WTC11 (cell line): Measurements from ENCODE around the gene CSF1. TPM values are rescaled to one million over a fixed set of nuclear protein-coding genes. Genes with fewer than 3 reads are reported as not detected.
A peak's percentile ranks its signal among the peaks of the same experiment; 100 is the strongest.

Source experiments
- ATAC-seq: fragments of 200-7000 bp; cut with Tn5 transposase; 2 replicates; pipeline ENCODE4 v1.10.0; 2021; ENCODE audit warnings: mild to moderate bottlenecking, moderate library complexity
- CTCF ChIA-PET: fragments of 300-600 bp; sonication (Branson Sonifier 250); formaldehyde crosslinking; loops from one replicate; lab custom pipeline; 2021; ENCODE audit warnings: antibody characterized with exemption; lab: Charles Lee
- POLR2A ChIA-PET: fragments of 350-600 bp; sonication (Branson Sonifier 250); formaldehyde crosslinking; loops from one replicate; lab custom pipeline; 2021; ENCODE audit warnings: antibody characterized with exemption; lab: Charles Lee
- DNase-seq: peaks from one replicate; pipeline ENCODE4 v3.0.0; 2021; ENCODE audit warnings: low spot score
- H3K27ac Mint-ChIP-seq: 2 replicates; pipeline ENCODE4 v1.8.0; 2021; ENCODE audit warnings: mixed read lengths
- H3K27me3 Mint-ChIP-seq: 2 replicates; pipeline ENCODE4 v1.8.0; 2021; ENCODE audit warnings: low read depth, mild to moderate bottlenecking, moderate library complexity, mixed read lengths
- H3K36me3 Mint-ChIP-seq: 2 replicates; pipeline ENCODE4 v1.8.0; 2021; ENCODE audit warnings: mixed read lengths
- H3K4me1 Mint-ChIP-seq: 2 replicates; pipeline ENCODE4 v1.8.0; 2022; ENCODE audit warnings: mixed read lengths
- H3K4me3 Mint-ChIP-seq: 2 replicates; pipeline ENCODE4 v1.8.0; 2021; ENCODE audit warnings: mild to moderate bottlenecking, moderate library complexity, mixed read lengths
- H3K9me3 Mint-ChIP-seq: 2 replicates; pipeline ENCODE4 v1.8.0; 2021; ENCODE audit warnings: mixed read lengths
- CREM ChIP-seq: sonication (generic); formaldehyde crosslinking; IDR thresholded peaks from 2 replicates; pipeline ENCODE4 v1.8.1; 2022; ENCODE audit warnings: mild to moderate bottlenecking, missing genetic modification reagents, moderate library complexity
- FOXK1 ChIP-seq: sonication (generic); formaldehyde crosslinking; IDR thresholded peaks from 2 replicates; pipeline ENCODE4 v1.8.0; 2022; ENCODE audit warnings: mild to moderate bottlenecking, moderate library complexity, missing genetic modification reagents
- JAZF1 ChIP-seq: fragments of 250-450 bp; sonication (Bioruptor Pico); IDR thresholded peaks from 2 replicates; pipeline ENCODE4 v1.9.0; 2021; ENCODE audit warnings: moderate library complexity, mild to moderate bottlenecking, inconsistent platforms
- KAT7 ChIP-seq: sonication (generic); formaldehyde crosslinking; IDR thresholded peaks from 2 replicates; pipeline ENCODE4 v1.8.1; 2023; ENCODE audit warnings: missing genetic modification reagents, mild to moderate bottlenecking, borderline replicate concordance
- NFE2L1 ChIP-seq: sonication (generic); formaldehyde crosslinking; IDR thresholded peaks from 2 replicates; pipeline ENCODE4 v1.8.1; 2023; ENCODE audit warnings: missing genetic modification reagents
- NFYB ChIP-seq: sonication (generic); formaldehyde crosslinking; conservative IDR thresholded peaks from 2 replicates; pipeline ENCODE4 v1.8.0; 2022; ENCODE audit warnings: low read depth, missing genetic modification reagents
- PRRX2 ChIP-seq: fragments of 250-450 bp; sonication (Bioruptor Pico); IDR thresholded peaks from 2 replicates; pipeline ENCODE4 v1.8.0; 2021; ENCODE audit warnings: mild to moderate bottlenecking
- TEAD1 ChIP-seq: sonication (generic); formaldehyde crosslinking; IDR thresholded peaks from 2 replicates; pipeline ENCODE4 v1.8.0; 2022; ENCODE audit warnings: mild to moderate bottlenecking, missing genetic modification reagents
- ZNF138 ChIP-seq: sonication (generic); formaldehyde crosslinking; conservative IDR thresholded peaks from 2 replicates; pipeline ENCODE4 v1.8.1; 2022; ENCODE audit warnings: mild to moderate bottlenecking, moderate library complexity, missing genetic modification reagents
- total RNA-seq: library from RNA; stranded (reverse); gene quantifications from 3 replicates; pipeline ENCODE4 v1.2.3, GENCODE V29; 2021
- TF ChIP-seq, protein P1 (sequence below): sonication (generic); formaldehyde crosslinking; IDR thresholded peaks from 2 replicates; pipeline ENCODE4 v1.8.0; 2022; ENCODE audit warnings: mild to moderate bottlenecking, missing genetic modification reagents
- TF ChIP-seq, protein P2 (sequence below): sonication (generic); formaldehyde crosslinking; IDR thresholded peaks from 2 replicates; pipeline ENCODE4 v1.8.0; 2022; ENCODE audit warnings: missing genetic modification reagents
- TF ChIP-seq, protein P3 (sequence below): sonication (generic); formaldehyde crosslinking; conservative IDR thresholded peaks from 2 replicates; pipeline ENCODE4 v1.8.1; 2022; ENCODE audit warnings: mild to moderate bottlenecking, missing genetic modification reagents
- TF ChIP-seq, protein P4 (sequence below): sonication (generic); formaldehyde crosslinking; IDR thresholded peaks from 2 replicates; pipeline ENCODE4 v1.8.1; 2023; ENCODE audit warnings: mild to moderate bottlenecking, missing genetic modification reagents, borderline replicate concordance
- TF ChIP-seq, protein P5 (sequence below): sonication (generic); formaldehyde crosslinking; IDR thresholded peaks from 2 replicates; pipeline ENCODE4 v1.8.1; 2023; ENCODE audit warnings: mild to moderate bottlenecking, missing genetic modification reagents
- TF ChIP-seq, protein P6 (sequence below): sonication (generic); formaldehyde crosslinking; IDR thresholded peaks from 2 replicates; pipeline ENCODE4 v1.8.1; 2022; ENCODE audit warnings: low read depth, mild to moderate bottlenecking, moderate library complexity, missing genetic modification reagents, borderline replicate concordance
- TF ChIP-seq, protein P7 (sequence below): fragments of 250-450 bp; sonication (Bioruptor Pico); IDR thresholded peaks from 2 replicates; pipeline ENCODE4 v1.9.0; 2021; ENCODE audit warnings: moderate library complexity, mild to moderate bottlenecking, inconsistent platforms, borderline replicate concordance
- TF ChIP-seq, protein P8 (sequence below): fragments of 250-450 bp; sonication (Bioruptor Pico); IDR thresholded peaks from 2 replicates; pipeline ENCODE4 v1.8.0; 2021; ENCODE audit warnings: mild to moderate bottlenecking

CSF1 gene
- total RNA-seq, 1 experiment from 2014 or later = 3.0 TPM

DNA sequence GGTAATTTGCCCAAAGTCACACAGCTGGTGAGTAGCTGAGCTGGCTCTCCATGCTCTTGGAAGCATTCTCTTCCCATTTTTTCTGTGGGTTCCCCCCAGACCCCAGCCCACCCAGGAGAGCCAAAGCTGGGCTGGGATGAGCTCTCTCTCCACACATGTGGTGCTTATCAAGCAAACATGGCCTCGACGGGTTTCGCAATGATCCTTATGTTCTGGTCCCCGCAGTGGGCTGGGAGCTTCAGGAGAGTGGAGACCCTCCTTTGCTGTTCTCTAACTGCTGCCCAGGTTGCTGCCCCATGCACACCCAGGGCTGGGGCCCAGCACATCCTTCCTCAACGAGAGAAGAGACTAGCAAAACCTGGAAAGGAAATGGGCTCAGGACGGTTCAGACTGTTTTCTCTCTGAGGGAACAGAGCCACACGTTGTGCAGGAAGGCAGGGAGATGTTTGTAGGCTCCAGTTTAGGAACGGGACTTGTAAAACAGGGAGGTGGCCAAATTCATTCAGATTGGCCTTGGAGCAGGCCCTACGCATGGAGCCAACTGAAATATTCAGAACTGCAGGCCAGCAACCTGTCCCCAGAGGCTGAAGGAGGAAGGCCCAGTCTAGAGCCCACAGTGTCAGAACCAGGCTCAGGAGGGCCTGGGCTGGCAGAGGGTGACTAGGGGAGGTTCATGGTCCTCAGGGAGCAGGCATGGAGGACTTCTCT lies 27.2 kb upstream of the CSF1 start:
- CTCF ChIA-PET = no interaction called here
- no peaks in the 10 kb centered on the region for H3K27me3 Mint-ChIP-seq
- no peak overlapping the region for H3K27ac Mint-ChIP-seq
- no peaks in the 10 kb centered on the region for H3K9me3 Mint-ChIP-seq
- POLR2A ChIA-PET = no interaction called here
- H3K36me3 Mint-ChIP-seq = no peaks in the 10 kb centered on the region
- ATAC-seq (no peak), DNase-seq (no peak)
- H3K4me3 Mint-ChIP-seq = no peak overlapping the region
- TF ChIP-seq, protein P1, sequence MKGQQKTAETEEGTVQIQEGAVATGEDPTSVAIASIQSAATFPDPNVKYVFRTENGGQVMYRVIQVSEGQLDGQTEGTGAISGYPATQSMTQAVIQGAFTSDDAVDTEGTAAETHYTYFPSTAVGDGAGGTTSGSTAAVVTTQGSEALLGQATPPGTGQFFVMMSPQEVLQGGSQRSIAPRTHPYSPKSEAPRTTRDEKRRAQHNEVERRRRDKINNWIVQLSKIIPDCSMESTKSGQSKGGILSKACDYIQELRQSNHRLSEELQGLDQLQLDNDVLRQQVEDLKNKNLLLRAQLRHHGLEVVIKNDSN (CRISPR knock-in tag) = no peak
- TF ChIP-seq, protein P2, sequence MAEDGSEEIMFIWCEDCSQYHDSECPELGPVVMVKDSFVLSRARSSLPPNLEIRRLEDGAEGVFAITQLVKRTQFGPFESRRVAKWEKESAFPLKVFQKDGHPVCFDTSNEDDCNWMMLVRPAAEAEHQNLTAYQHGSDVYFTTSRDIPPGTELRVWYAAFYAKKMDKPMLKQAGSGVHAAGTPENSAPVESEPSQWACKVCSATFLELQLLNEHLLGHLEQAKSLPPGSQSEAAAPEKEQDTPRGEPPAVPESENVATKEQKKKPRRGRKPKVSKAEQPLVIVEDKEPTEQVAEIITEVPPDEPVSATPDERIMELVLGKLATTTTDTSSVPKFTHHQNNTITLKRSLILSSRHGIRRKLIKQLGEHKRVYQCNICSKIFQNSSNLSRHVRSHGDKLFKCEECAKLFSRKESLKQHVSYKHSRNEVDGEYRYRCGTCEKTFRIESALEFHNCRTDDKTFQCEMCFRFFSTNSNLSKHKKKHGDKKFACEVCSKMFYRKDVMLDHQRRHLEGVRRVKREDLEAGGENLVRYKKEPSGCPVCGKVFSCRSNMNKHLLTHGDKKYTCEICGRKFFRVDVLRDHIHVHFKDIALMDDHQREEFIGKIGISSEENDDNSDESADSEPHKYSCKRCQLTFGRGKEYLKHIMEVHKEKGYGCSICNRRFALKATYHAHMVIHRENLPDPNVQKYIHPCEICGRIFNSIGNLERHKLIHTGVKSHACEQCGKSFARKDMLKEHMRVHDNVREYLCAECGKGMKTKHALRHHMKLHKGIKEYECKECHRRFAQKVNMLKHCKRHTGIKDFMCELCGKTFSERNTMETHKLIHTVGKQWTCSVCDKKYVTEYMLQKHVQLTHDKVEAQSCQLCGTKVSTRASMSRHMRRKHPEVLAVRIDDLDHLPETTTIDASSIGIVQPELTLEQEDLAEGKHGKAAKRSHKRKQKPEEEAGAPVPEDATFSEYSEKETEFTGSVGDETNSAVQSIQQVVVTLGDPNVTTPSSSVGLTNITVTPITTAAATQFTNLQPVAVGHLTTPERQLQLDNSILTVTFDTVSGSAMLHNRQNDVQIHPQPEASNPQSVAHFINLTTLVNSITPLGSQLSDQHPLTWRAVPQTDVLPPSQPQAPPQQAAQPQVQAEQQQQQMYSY (CRISPR knock-in tag) = peak; percentile 64; the same call in 1 of the 2 replicates
- H3K4me1 Mint-ChIP-seq = peaks cover 29% of the 10 kb centered on the region

DNA sequence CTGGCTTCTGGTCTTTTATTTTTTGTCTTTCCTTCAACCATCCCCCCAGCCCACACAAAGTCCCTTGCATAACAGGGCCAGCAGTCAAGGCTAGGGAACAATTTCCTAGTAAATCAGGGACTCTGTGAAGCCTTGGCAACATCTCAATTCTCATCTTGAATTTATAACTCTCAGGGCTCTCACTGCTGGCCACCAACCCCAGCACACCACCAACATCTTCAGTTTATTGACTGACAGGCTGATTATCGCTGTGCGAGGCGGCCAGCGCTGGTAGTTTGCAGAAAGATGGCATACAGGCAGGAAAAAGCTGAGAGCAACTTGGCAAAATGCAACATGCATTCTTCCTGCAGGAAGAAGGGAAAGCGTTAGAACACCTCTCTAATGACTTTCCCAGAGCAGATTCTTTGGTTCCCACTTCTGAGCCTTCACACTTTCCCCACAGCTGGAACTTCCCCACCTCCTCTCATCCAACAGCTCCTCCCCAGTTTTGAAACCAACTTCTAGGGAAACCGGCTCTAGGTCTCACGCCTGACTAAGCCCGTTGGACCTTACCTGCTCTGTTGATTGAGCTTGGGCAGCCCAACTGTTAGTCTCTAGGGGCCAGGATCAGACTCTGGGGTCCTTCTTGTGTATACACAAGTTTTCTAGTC lies 26.3 kb upstream of the CSF1 start:
- Mint-ChIP-seq H3K36me3 (no peaks in the 10 kb centered on the region), H3K9me3 (no peaks in the 10 kb centered on the region), H3K27me3 (no peaks in the 10 kb centered on the region), H3K27ac (no peak overlapping the region), H3K4me3 (no peak overlapping the region)
- POLR2A ChIA-PET = no interaction called here
- CTCF ChIA-PET = interaction anchor here (0.8 kb wide), 1 partner anchor 107 kb away, joined by 3 read pairs; no protein-coding TSS in a partner anchor
- ATAC-seq (no peak), DNase-seq (no peak)
- no peak for TF ChIP-seq JAZF1 (CRISPR knock-in tag)
- TF ChIP-seq, all 79 proteins: peak for 0
- H3K4me1 Mint-ChIP-seq = peaks cover 20% of the 10 kb centered on the region

DNA sequence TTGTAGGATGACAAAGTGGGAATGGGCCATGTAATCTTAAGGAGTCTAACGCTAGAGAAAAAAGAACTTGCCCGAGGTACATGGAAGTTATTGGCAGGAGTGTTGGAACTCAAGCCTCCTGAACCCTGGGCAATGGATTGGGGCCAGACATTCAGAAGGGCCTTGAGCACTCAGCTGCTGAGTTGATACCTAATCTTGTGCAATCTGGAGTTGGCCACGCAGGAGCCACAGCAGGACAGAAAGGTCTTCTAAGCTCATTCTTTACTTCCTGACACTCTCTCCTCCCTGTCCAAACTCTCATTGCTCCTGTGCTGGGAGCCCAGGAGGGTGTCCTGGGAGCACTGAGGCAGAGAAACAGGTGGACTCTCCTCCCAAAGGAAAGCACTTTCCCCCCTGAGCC lies 25.1 kb upstream of the CSF1 start:
- no peak for ATAC-seq
- H3K4me1 Mint-ChIP-seq = peaks cover 18% of the 10 kb centered on the region
- POLR2A ChIA-PET = no interaction called here
- H3K27me3 Mint-ChIP-seq = no peaks in the 10 kb centered on the region
- no peak for DNase-seq
- H3K4me3 Mint-ChIP-seq = no peak overlapping the region
- H3K9me3 Mint-ChIP-seq = no peaks in the 10 kb centered on the region
- H3K36me3 Mint-ChIP-seq = no peaks in the 10 kb centered on the region
- CTCF ChIA-PET = no interaction called here
- no peak overlapping the region for H3K27ac Mint-ChIP-seq
- TF ChIP-seq, protein P3, sequence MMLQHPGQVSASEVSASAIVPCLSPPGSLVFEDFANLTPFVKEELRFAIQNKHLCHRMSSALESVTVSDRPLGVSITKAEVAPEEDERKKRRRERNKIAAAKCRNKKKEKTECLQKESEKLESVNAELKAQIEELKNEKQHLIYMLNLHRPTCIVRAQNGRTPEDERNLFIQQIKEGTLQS (CRISPR knock-in tag) = no peak
- TF ChIP-seq NFYB (CRISPR knock-in tag) (no peak), TEAD1 (no peak), ZNF138 (CRISPR knock-in tag) (no peak), CREM (CRISPR knock-in tag) (no peak), KAT7 (CRISPR knock-in tag) (no peak), PRRX2 (CRISPR knock-in tag) (no peak), NFE2L1 (CRISPR knock-in tag) (no peak), FOXK1 (CRISPR knock-in tag) (no peak)
- TF ChIP-seq, protein P4, sequence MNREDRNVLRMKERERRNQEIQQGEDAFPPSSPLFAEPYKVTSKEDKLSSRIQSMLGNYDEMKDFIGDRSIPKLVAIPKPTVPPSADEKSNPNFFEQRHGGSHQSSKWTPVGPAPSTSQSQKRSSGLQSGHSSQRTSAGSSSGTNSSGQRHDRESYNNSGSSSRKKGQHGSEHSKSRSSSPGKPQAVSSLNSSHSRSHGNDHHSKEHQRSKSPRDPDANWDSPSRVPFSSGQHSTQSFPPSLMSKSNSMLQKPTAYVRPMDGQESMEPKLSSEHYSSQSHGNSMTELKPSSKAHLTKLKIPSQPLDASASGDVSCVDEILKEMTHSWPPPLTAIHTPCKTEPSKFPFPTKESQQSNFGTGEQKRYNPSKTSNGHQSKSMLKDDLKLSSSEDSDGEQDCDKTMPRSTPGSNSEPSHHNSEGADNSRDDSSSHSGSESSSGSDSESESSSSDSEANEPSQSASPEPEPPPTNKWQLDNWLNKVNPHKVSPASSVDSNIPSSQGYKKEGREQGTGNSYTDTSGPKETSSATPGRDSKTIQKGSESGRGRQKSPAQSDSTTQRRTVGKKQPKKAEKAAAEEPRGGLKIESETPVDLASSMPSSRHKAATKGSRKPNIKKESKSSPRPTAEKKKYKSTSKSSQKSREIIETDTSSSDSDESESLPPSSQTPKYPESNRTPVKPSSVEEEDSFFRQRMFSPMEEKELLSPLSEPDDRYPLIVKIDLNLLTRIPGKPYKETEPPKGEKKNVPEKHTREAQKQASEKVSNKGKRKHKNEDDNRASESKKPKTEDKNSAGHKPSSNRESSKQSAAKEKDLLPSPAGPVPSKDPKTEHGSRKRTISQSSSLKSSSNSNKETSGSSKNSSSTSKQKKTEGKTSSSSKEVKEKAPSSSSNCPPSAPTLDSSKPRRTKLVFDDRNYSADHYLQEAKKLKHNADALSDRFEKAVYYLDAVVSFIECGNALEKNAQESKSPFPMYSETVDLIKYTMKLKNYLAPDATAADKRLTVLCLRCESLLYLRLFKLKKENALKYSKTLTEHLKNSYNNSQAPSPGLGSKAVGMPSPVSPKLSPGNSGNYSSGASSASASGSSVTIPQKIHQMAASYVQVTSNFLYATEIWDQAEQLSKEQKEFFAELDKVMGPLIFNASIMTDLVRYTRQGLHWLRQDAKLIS = no peak
- TF ChIP-seq, protein P5, sequence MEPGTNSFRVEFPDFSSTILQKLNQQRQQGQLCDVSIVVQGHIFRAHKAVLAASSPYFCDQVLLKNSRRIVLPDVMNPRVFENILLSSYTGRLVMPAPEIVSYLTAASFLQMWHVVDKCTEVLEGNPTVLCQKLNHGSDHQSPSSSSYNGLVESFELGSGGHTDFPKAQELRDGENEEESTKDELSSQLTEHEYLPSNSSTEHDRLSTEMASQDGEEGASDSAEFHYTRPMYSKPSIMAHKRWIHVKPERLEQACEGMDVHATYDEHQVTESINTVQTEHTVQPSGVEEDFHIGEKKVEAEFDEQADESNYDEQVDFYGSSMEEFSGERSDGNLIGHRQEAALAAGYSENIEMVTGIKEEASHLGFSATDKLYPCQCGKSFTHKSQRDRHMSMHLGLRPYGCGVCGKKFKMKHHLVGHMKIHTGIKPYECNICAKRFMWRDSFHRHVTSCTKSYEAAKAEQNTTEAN = no peak
- TF ChIP-seq, protein P6, sequence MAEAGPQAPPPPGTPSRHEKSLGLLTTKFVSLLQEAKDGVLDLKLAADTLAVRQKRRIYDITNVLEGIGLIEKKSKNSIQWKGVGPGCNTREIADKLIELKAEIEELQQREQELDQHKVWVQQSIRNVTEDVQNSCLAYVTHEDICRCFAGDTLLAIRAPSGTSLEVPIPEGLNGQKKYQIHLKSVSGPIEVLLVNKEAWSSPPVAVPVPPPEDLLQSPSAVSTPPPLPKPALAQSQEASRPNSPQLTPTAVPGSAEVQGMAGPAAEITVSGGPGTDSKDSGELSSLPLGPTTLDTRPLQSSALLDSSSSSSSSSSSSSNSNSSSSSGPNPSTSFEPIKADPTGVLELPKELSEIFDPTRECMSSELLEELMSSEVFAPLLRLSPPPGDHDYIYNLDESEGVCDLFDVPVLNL = no peak
- TF ChIP-seq, protein P7, sequence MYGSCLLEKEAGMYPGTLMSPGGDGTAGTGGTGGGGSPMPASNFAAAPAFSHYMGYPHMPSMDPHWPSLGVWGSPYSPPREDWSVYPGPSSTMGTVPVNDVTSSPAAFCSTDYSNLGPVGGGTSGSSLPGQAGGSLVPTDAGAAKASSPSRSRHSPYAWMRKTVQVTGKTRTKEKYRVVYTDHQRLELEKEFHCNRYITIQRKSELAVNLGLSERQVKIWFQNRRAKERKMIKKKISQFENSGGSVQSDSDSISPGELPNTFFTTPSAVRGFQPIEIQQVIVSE (CRISPR knock-in tag) = no peak
- TF ChIP-seq, protein P8, sequence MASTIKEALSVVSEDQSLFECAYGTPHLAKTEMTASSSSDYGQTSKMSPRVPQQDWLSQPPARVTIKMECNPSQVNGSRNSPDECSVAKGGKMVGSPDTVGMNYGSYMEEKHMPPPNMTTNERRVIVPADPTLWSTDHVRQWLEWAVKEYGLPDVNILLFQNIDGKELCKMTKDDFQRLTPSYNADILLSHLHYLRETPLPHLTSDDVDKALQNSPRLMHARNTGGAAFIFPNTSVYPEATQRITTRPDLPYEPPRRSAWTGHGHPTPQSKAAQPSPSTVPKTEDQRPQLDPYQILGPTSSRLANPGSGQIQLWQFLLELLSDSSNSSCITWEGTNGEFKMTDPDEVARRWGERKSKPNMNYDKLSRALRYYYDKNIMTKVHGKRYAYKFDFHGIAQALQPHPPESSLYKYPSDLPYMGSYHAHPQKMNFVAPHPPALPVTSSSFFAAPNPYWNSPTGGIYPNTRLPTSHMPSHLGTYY (CRISPR knock-in tag) = no peak
